GM12801 (cell line): ENCODE data around the gene ZNF225.

Experiments used
- CTCF ChIP-seq: IDR thresholded peaks from one replicate; pipeline ENCODE4 v1.5.1; 2011; ENCODE audit warnings: control low read depth; ENCODE audit not compliant: insufficient read length; ENCODE audit errors: extremely low read depth

The ZNF225 gene

DNA sequence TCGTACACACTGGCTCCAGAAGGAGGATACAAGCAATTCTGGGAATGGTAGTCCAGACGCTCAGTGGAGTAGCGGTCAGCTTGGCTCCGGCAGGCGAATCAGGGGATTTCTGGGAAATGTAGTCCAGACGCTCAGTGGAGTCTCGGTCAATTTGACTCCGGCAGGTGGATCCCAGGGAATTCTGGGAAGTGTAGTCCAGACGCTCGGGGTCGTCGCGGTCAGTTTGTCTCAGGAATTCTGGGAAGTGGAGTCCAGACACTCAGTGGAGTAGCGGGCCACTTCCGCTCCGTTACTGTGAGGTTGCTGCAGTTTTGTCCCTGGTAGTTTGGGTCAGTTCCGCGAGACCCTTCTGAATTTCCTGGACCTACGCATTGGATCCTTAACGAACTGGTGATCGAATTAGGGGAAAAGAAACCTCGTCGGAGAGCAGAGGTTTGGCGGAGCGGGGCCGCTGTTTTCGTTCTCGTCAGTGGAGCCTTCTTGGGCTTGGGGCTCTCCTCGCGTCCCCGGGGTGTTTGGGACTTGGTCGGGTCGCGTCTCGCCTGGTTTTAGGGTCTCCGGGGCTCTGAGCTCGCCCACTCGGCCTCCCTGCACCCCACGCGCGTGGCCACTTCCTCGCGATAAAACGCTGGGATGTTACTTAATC is at the start of gene ZNF225:
ZNF225 (plus strand) TSS at position 262 of the 646 bp plus-strand sequence. CDS start 2,429 bp downstream, outside the sequence.
- no peak for TF ChIP-seq CTCF

DNA sequence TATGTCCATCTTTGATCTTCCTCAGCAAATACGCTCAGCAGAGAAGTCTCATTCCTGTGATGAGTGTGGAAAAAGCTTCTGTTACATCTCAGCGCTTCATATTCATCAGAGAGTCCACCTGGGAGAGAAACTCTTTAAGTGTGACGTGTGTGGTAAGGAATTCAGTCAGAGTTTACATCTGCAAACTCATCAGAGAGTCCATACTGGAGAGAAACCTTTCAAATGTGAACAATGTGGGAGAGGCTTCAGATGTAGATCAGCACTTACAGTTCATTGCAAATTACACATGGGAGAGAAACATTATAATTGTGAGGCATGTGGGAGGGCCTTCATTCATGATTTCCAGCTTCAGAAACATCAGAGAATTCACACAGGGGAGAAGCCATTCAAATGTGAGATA is 46.9 kb upstream of the ZNF225 start:
- TF ChIP-seq CTCF = no peak

- no peak for TF ChIP-seq CTCF
Measured at GRCh38 chr19:44069415-44069814, 43.8 kb upstream of the ZNF225 start.

DNA sequence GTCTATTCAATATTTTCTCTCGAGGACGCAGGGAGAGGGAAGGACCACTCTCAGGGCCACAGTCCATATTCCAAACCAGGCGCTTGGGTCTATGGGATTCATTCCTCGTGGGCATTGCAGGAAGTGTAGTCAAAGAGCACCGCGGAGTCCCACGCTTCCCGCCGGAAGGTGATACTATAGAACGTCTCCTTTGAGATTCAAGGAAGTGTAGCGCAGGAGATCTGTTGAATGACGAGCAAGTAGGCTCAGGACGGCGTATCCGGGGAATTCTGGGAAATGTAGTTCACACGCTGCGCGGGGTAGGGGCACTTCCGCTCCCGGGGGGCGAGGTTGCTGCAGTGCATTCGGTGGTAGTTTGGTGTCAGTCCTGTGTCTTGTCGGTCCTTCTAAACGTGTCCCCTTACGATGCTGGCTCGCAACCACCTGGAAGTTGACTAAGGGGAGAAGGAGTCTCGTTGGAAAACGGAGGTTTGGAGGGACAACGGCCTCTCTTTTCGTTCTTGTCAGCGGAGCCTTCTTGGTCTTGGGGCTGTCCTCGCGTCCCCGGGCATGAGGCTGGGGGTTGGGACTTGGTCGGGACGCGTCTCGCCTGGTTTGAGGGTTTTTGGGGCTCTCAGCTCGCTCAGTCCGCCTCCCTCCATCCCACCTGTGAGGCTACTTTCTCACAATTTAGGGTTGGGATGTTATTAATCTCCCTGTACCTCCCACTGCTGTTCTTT is 41.2 kb upstream of the ZNF225 start, which contains the start of gene ZNF284:
ZNF284 (plus strand) TSS at position 336 of the 719 bp plus-strand sequence. CDS start 4,231 bp downstream, outside the sequence.
- TF ChIP-seq CTCF = no peak

- TF ChIP-seq CTCF = no peak
Measured at GRCh38 chr19:44072543-44073401, 40.4 kb upstream of the ZNF225 start.

- TF ChIP-seq CTCF = no peak
Measured at GRCh38 chr19:44076325-44076724, 36.9 kb upstream of the ZNF225 start.

DNA sequence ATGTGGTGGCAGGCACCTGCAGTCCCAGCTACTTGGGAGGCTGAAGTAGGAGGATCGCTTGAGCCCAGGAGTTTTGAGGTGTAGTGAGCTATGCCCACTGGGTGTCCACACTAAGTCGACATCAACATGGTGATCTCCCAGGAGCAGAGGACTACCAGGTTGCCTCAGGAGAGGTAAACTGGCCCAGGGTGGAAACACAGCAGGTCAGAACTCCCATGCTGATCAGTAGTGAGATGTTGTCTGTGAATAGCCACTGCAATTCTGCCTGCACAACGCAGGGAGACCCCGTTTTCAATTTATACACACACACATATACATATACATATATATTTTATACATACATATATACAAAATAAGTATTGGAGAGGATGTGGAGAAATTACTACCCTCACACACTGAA is 21.1 kb upstream of the ZNF225 start:
- no peak for TF ChIP-seq CTCF
